ENCODE data around the gene MXRA7.

Gene MXRA7

DNA sequence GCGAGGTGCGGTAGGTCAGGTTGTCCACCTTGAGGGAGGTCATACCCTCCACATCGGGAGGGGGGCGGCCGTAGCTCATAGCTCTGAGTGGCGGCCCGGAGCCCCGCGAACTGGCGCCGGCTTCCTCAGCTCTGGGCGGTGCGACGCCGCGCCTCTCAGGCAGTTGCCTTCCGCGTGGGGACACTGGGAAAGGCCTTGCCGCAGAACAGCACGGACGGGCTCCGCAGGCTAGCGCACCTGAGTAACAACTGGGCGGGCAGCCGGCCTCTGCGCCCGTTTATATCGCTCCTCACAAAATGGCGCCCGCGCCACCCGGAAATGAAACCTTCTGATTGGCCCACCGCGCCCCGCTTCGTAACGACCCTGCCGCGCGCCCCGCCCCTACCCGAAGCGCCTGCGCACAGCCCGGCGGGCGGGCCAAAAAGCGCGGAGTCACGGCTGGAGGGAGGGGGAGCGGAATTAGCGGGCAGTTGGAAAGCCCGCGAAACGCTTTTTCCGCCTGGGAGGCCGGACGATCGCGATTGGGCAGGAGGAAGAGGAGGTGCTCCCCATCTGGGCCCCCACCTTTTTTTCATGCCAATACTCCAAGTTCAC is 26.4 kb upstream of the MXRA7 start, which contains the start of gene SRSF2 (continued):
- 0 out of 2 replicates have a peak, but pooled peaks have one; percentile 9 for TF ChIP-seq EGR2 (tag by site-specific recombination; IDR thresholded peaks at IDR 0.05; ENCODE audit: low read depth)
- TF ChIP-seq, protein P1, sequence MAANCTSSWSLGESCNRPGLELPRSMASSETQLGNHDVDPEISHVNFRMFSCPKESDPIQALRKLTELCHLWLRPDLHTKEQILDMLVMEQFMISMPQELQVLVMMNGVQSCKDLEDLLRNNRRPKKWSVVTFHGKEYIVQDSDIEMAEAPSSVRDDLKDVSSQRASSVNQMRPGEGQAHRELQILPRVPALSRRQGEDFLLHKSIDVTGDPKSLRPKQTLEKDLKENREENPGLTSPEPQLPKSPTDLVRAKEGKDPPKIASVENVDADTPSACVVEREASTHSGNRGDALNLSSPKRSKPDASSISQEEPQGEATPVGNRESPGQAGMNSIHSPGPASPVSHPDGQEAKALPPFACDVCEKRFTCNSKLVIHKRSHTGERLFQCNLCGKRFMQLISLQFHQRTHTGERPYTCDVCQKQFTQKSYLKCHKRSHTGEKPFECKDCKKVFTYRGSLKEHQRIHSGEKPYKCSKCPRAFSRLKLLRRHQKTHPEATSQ (tag by site-specific recombination; IDR thresholded peaks at IDR 0.05): peak; percentile 84
- TF ChIP-seq ZNF311 (tag by site-specific recombination; IDR thresholded peaks at IDR 0.05; ENCODE audit: borderline replicate concordance): no peak
- TF ChIP-seq SP3 (tag by site-specific recombination; IDR thresholded peaks at IDR 0.05): peak; percentile 93; the same call in 1 of the 2 replicates
- 0 out of 2 replicates have a peak, but pooled peaks have one; percentile 68 for TF ChIP-seq GLI4 (tag by site-specific recombination; IDR thresholded peaks at IDR 0.05)
- TF ChIP-seq, protein P2, sequence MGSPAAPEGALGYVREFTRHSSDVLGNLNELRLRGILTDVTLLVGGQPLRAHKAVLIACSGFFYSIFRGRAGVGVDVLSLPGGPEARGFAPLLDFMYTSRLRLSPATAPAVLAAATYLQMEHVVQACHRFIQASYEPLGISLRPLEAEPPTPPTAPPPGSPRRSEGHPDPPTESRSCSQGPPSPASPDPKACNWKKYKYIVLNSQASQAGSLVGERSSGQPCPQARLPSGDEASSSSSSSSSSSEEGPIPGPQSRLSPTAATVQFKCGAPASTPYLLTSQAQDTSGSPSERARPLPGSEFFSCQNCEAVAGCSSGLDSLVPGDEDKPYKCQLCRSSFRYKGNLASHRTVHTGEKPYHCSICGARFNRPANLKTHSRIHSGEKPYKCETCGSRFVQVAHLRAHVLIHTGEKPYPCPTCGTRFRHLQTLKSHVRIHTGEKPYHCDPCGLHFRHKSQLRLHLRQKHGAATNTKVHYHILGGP (tag by site-specific recombination; IDR thresholded peaks at IDR 0.05): peak; percentile 63
- TF ChIP-seq ZNF530 (tag by site-specific recombination; IDR thresholded peaks at IDR 0.05; ENCODE audit: low read depth): no peak
- TF ChIP-seq ZFP37 (tag by site-specific recombination; IDR thresholded peaks at IDR 0.05): peak; percentile 98
- TF ChIP-seq ZNF658 (tag by site-specific recombination; IDR thresholded peaks at IDR 0.05): 0 out of 2 replicates have a peak, but pooled peaks have one; percentile 22
- no peak for TF ChIP-seq ZNF350 (tag by site-specific recombination; IDR thresholded peaks at IDR 0.05)
- no peak for TF ChIP-seq ZNF670 (tag by site-specific recombination; IDR thresholded peaks at IDR 0.05; ENCODE audit: low read depth)
- TF ChIP-seq ZNF558 (tag by site-specific recombination; IDR thresholded peaks at IDR 0.05): 0 out of 2 replicates have a peak, but pooled peaks have one; percentile 25
- TF ChIP-seq, protein P3, sequence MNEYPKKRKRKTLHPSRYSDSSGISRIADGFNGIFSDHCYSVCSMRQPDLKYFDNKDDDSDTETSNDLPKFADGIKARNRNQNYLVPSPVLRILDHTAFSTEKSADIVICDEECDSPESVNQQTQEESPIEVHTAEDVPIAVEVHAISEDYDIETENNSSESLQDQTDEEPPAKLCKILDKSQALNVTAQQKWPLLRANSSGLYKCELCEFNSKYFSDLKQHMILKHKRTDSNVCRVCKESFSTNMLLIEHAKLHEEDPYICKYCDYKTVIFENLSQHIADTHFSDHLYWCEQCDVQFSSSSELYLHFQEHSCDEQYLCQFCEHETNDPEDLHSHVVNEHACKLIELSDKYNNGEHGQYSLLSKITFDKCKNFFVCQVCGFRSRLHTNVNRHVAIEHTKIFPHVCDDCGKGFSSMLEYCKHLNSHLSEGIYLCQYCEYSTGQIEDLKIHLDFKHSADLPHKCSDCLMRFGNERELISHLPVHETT (tag by site-specific recombination; IDR thresholded peaks at IDR 0.05): peak; percentile 74
- TF ChIP-seq KLF8 (tag by site-specific recombination; IDR thresholded peaks at IDR 0.05): peak; percentile 71
- TF ChIP-seq ZNF324 (tag by site-specific recombination; IDR thresholded peaks at IDR 0.05): peak; percentile 61
- peak; percentile 42 for TF ChIP-seq ZBTB21 (tag by site-specific recombination; IDR thresholded peaks at IDR 0.05)
- TF ChIP-seq, protein P4, sequence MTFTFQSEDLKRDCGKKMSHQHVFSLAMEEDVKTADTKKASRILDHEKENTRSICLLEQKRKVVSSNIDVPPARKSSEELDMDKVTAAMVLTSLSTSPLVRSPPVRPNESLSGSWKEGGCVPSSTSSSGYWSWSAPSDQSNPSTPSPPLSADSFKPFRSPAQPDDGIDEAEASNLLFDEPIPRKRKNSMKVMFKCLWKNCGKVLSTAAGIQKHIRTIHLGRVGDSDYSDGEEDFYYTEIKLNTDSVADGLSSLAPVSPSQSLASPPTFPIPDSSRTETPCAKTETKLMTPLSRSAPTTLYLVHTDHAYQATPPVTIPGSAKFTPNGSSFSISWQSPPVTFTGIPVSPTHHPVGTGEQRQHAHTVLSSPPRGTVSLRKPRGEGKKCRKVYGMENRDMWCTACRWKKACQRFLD (tag by site-specific recombination; IDR thresholded peaks at IDR 0.05): no peak
- TF ChIP-seq ZNF19 (tag by site-specific recombination; IDR thresholded peaks at IDR 0.05; ENCODE audit: low read depth): no peak
- TF ChIP-seq, protein P5, sequence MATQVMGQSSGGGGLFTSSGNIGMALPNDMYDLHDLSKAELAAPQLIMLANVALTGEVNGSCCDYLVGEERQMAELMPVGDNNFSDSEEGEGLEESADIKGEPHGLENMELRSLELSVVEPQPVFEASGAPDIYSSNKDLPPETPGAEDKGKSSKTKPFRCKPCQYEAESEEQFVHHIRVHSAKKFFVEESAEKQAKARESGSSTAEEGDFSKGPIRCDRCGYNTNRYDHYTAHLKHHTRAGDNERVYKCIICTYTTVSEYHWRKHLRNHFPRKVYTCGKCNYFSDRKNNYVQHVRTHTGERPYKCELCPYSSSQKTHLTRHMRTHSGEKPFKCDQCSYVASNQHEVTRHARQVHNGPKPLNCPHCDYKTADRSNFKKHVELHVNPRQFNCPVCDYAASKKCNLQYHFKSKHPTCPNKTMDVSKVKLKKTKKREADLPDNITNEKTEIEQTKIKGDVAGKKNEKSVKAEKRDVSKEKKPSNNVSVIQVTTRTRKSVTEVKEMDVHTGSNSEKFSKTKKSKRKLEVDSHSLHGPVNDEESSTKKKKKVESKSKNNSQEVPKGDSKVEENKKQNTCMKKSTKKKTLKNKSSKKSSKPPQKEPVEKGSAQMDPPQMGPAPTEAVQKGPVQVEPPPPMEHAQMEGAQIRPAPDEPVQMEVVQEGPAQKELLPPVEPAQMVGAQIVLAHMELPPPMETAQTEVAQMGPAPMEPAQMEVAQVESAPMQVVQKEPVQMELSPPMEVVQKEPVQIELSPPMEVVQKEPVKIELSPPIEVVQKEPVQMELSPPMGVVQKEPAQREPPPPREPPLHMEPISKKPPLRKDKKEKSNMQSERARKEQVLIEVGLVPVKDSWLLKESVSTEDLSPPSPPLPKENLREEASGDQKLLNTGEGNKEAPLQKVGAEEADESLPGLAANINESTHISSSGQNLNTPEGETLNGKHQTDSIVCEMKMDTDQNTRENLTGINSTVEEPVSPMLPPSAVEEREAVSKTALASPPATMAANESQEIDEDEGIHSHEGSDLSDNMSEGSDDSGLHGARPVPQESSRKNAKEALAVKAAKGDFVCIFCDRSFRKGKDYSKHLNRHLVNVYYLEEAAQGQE (tag by site-specific recombination; IDR thresholded peaks at IDR 0.05): peak; percentile 56; the same call in 1 of the 2 replicates
- TF ChIP-seq YY1 (tag by site-specific recombination; IDR thresholded peaks at IDR 0.05): peak; percentile 89
- peak; percentile 73 for TF ChIP-seq ZNF394 (tag by site-specific recombination; IDR thresholded peaks at IDR 0.05; ENCODE audit: borderline replicate concordance)
- peak; percentile 82; the same call in 1 of the 2 replicates for TF ChIP-seq ZBTB7A (tag by site-specific recombination; IDR thresholded peaks at IDR 0.05; ENCODE audit: low read depth)
- TF ChIP-seq, protein P6, sequence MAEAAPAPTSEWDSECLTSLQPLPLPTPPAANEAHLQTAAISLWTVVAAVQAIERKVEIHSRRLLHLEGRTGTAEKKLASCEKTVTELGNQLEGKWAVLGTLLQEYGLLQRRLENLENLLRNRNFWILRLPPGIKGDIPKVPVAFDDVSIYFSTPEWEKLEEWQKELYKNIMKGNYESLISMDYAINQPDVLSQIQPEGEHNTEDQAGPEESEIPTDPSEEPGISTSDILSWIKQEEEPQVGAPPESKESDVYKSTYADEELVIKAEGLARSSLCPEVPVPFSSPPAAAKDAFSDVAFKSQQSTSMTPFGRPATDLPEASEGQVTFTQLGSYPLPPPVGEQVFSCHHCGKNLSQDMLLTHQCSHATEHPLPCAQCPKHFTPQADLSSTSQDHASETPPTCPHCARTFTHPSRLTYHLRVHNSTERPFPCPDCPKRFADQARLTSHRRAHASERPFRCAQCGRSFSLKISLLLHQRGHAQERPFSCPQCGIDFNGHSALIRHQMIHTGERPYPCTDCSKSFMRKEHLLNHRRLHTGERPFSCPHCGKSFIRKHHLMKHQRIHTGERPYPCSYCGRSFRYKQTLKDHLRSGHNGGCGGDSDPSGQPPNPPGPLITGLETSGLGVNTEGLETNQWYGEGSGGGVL (tag by site-specific recombination; IDR thresholded peaks at IDR 0.05): no peak
- TF ChIP-seq, protein P7, sequence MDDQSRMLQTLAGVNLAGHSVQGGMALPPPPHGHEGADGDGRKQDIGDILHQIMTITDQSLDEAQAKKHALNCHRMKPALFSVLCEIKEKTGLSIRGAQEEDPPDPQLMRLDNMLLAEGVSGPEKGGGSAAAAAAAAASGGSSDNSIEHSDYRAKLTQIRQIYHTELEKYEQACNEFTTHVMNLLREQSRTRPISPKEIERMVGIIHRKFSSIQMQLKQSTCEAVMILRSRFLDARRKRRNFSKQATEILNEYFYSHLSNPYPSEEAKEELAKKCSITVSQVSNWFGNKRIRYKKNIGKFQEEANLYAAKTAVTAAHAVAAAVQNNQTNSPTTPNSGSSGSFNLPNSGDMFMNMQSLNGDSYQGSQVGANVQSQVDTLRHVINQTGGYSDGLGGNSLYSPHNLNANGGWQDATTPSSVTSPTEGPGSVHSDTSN (CRISPR knock-in tag; IDR thresholded peaks at IDR 0.05): peak; percentile 59
- no peak; the same call in 1 of the 2 replicates for TF ChIP-seq ZSCAN23 (tag by site-specific recombination; IDR thresholded peaks at IDR 0.05)
- TF ChIP-seq, protein P8, sequence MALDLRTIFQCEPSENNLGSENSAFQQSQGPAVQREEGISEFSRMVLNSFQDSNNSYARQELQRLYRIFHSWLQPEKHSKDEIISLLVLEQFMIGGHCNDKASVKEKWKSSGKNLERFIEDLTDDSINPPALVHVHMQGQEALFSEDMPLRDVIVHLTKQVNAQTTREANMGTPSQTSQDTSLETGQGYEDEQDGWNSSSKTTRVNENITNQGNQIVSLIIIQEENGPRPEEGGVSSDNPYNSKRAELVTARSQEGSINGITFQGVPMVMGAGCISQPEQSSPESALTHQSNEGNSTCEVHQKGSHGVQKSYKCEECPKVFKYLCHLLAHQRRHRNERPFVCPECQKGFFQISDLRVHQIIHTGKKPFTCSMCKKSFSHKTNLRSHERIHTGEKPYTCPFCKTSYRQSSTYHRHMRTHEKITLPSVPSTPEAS (tag by site-specific recombination; IDR thresholded peaks at IDR 0.05): peak; percentile 46; the same call in 1 of the 2 replicates

All from HEK293 (cell line).